Measurements from ENCODE around the gene BABAM1.

Gene BABAM1

DNA sequence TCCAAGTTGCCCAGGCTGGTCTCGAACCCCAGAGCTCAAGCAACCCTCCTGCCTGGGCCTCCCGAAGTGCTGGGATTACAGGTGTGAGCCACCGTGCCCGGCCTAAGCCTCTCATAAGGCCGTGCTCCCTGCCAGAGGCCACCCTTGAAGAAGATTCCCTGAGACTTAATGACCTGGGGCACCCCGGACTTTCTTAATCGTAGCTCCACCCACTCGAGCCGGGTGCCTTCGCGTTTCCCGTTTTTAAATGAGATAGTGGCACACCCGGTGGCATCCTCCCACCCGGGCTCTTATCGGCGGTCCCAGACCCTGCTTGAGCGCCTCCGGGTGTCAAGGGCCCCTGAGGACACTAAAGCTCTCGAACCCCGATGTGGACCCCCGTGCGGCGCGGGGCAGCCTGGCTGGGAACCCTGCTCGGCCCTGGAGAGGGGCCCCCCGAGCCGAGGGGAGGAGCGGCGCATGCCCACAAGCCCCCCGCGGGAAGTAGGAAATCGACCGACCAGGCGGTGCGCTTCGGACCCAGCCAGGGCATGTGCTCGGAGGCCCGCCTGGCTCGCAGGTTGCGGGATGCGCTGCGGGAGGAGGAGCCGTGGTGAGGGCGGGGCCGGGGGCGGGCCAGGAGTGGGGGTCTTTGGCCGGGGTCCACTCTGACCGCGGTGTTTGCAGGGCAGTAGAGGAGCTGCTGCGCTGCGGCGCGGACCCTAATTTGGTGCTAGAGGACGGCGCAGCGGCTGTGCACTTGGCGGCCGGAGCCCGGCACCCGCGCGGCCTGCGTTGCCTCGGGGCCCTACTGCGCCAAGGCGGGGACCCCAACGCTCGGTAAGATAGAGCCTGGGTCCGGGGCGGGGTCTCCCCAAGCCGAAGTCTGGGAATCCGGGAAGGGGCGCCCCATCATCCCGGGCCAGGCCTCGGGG lies 14.4 kb downstream of the BABAM1 start, which contains the start of gene ANKLE1:
Gene ANKLE1, plus strand, starts transcription at position 511 of the 914 bp plus-strand sequence. Its CDS starts 20 bp downstream, at position 531.
- H3K27ac ChIP-seq: peak within 1 kb of the TSS; percentile 59
- no peak for TF ChIP-seq ZFX (IDR thresholded peaks at IDR 0.05)
- TF ChIP-seq, protein P1, sequence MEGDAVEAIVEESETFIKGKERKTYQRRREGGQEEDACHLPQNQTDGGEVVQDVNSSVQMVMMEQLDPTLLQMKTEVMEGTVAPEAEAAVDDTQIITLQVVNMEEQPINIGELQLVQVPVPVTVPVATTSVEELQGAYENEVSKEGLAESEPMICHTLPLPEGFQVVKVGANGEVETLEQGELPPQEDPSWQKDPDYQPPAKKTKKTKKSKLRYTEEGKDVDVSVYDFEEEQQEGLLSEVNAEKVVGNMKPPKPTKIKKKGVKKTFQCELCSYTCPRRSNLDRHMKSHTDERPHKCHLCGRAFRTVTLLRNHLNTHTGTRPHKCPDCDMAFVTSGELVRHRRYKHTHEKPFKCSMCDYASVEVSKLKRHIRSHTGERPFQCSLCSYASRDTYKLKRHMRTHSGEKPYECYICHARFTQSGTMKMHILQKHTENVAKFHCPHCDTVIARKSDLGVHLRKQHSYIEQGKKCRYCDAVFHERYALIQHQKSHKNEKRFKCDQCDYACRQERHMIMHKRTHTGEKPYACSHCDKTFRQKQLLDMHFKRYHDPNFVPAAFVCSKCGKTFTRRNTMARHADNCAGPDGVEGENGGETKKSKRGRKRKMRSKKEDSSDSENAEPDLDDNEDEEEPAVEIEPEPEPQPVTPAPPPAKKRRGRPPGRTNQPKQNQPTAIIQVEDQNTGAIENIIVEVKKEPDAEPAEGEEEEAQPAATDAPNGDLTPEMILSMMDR (conservative IDR thresholded peaks at IDR 0.05): no peak

DNA sequence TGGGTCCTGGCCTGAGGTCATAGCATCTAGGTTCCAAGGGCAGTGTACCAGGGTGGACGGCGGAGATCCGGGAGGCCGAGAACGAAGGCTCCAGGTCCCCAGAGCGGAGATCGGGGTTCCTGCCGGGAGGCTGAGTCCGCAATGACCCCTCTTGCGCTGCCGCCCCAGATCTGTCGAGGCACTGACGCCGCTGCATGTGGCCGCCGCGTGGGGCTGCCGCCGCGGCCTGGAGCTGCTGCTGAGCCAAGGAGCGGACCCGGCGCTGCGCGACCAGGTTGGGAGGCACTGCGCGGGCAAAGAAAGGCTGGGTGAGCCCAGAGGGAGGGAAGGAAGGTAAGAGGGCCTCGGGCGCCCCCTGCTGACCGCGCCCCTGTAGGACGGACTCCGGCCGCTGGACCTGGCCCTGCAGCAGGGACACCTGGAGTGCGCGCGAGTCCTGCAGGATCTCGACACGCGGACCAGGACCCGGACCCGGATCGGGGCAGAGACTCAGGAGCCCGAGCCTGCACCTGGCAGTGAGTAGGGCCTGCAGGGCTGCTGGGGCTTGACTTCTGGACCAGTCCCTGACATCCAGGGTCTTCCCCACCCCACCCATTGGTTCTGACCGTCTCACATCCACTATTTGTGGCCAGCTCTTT lies 15.4 kb downstream of the BABAM1 start:
- H3K27ac ChIP-seq: peak overlapping the region; percentile 59
- TF ChIP-seq, protein P1 (conservative IDR thresholded peaks at IDR 0.05): peak; percentile 98
- peak; percentile 42; the same call in 1 of the 2 replicates for TF ChIP-seq ZFX (IDR thresholded peaks at IDR 0.05)

DNA sequence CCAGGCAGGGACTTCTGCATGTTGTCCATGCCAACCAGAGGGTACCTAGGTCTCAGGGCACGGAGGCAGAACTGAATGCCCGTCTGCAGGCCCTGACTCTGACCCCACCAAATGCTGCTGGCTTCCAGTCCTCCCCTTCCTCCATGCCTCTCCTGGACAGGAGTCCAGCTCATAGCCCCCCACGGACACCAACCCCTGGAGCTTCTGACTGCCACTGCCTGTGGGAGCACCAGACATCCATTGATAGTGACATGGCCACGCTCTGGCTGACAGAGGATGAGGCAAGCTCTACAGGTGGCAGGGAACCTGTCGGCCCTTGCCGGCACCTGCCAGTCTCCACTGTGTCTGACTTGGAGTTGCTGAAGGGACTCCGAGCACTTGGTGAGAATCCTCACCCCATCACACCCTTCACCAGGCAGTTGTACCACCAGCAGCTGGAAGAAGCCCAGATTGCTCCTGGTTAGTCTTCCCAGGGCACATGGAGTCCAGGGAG lies 16.3 kb downstream of the BABAM1 start:
- H3K27ac ChIP-seq: no peak overlapping the region; the same call in 1 of the 2 replicates
- TF ChIP-seq ZFX (IDR thresholded peaks at IDR 0.05): no peak
- TF ChIP-seq, protein P1 (conservative IDR thresholded peaks at IDR 0.05): no peak

DNA sequence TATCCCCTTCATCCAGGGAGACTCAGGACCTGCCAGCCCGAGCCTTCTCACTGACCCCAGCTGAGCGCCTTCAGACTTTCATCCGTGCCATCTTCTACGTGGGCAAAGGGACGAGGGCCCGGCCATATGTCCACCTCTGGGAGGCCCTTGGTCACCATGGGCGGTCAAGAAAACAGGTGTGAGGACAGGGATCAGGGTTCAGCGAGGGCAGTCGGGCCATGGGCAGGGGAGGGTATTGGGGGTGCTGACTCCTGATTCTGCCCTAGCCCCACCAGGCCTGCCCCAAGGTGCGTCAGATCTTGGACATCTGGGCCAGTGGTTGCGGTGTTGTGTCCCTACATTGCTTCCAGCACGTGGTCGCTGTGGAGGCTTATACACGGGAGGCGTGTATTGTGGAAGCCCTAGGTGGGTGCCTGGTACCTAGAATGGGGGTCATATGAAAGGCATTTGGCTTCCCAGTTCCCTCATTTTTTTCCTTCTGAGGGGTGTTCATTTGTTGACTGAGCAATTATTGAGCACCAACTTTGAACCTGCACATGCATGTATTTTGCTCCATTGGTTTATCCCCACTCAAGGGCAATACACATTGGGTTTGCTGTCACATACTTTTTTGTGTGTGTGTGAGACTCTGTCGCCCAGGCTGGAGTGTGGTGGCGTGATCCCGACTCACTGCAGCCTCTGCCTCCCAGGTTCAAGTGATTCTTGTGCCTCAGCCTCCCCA lies 18.3 kb downstream of the BABAM1 start:
- no peak overlapping the region for H3K27ac ChIP-seq
- TF ChIP-seq, protein P1 (conservative IDR thresholded peaks at IDR 0.05): no peak

DNA sequence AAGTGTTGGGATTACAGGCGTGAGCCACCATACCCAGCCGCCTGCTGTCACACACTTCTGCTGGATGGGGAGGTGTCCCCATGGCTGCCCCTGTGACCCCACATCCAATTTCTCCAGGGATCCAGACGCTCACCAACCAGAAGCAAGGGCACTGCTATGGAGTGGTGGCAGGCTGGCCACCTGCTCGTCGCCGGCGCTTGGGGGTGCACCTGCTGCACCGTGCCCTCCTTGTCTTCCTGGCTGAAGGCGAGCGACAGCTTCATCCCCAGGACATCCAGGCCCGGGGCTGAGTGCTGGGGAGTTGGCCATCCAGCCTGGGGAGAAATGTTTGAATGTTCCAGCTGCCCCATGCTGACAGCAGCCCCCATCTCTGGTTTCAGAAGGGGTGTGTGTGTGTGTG lies 19.0 kb downstream of the BABAM1 start:
- H3K27ac ChIP-seq: no peak overlapping the region
- TF ChIP-seq, protein P1 (conservative IDR thresholded peaks at IDR 0.05): no peak
- no peak for TF ChIP-seq ZFX (IDR thresholded peaks at IDR 0.05)

DNA sequence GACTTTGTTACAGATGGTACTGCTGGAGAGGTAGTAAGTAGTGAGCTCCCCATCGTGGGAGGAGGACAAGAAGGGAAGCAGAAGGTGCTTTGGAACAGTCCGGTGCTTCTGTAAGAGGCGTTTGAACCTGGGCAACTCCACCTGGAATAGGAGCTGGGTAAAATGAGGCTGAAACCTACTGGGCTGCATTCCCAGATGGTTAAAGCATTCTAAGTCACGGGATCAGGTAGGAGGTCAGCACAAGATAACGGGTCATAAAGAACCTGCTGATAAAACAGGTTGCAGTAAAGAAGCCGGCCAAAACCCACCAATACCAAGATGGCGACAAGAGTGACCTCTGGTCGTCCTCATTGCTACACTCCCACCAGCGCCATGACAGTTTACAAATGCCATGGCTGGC lies 19.5 kb downstream of the BABAM1 start:
- TF ChIP-seq, protein P1 (conservative IDR thresholded peaks at IDR 0.05): no peak
- TF ChIP-seq ZFX (IDR thresholded peaks at IDR 0.05): no peak
- no peak overlapping the region for H3K27ac ChIP-seq

Data from C4-2B (cell line).